ENCODE data around the gene VOPP1.

Gene VOPP1

DNA sequence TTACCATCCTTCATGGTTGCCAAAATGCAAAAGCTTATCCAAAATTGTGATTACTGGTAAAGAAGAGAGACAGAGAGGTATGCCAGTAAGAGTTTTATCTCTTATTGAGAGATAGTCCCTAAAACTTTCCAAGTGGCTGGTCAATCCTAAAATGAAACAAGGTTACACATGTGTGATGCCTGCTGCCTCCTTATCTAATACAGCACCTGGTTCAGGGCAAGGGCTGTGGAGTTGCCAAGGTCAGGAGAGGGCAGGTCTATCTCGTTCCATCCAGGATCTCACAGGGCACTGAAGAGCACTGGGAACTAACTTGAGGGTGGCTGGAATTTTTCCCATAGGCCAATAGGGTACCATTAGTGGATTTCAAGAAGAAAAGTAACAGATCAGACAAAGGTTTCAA, 18.3 kb downstream of the VOPP1 start:
- DNase-seq (ENCODE audit: low spot score) = no peak

DNA sequence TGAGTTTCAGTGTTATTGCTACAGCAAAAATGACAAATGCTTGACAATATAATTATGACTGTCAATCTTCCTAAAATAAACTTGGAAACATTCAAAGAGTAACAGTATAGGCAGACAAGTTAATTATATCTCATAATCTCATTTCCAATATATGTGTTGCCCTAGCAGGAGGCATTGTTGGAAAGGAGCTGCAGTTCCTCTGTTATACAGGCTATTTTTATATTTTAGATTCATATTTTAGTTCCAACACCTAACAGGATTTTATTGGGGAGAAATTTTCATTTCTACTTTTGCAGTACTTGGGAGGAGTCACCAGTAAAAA, 19.3 kb downstream of the VOPP1 start:
- no peak for DNase-seq (ENCODE audit: low spot score)

DNA sequence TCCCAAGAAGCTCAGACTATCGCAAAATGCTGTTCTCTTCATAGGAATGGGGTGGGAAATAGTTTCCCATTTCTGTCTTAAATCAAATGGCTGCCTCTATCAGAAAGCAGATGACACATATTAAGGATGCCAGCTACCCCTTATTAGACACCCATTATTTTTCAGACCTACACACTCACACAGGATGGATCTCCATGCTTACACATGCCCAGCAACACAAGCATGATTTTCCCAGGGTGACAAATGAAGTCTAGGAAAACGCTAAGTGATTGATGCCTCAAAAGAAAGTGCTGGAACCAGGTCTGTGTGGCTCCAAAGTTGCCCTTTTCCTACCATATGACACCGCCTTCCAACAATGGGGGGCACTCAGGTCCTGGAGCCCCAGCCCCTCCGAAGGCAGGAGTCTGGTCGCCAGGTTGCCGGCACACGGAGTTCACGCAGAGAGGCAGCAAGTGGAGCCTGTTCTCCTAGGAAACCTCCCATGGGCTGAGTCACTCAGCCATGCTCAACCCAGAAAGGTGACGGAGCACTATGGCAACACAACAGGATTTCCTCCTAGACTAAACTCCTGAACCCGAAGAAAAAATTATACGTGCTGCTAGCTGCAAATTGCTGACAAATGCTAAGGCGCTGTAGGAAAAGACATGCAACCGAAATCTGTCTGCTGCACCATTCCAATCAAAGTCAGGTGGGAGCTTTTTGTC, 19.8 kb downstream of the VOPP1 start:
- DNase-seq (ENCODE audit: low spot score) = peak; percentile 56

- no peak for DNase-seq (ENCODE audit: low spot score)
Measured at GRCh38 chr7:55550841-55551537, 21.3 kb downstream of the VOPP1 start.

- no peak for DNase-seq (ENCODE audit: low spot score)
Measured at GRCh38 chr7:55550010-55550663, 22.2 kb downstream of the VOPP1 start.

- DNase-seq (ENCODE audit: low spot score) = no peak
Measured at GRCh38 chr7:55549457-55549856, 22.8 kb downstream of the VOPP1 start.

GRCh38 chr7:55548295-55548731, 24.0 kb downstream of the VOPP1 start:
- DNase-seq (ENCODE audit: low spot score) = no peak

DNA sequence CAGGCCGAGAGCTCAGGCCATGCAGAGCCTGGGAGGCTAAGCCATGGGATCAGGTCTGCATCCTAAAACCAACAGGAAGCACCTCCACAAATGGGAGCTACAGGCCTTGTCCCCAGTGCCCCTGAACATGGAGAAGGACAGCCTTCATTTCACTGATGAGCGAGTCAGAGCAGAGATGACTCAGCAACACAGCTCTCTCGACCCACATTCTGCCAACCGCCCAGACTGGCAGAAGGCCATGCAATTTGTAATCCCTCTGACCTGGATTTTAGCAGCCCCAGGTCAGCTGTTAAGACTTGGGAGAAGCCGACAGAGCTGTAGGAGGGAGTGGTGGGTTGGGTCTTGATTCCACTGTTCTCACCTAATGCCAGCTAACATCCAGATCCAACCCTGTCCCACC, 25.5 kb downstream of the VOPP1 start:
- peak; percentile 59 for DNase-seq (ENCODE audit: low spot score)

GRCh38 chr7:55545496-55545895, 26.8 kb downstream of the VOPP1 start:
- DNase-seq (ENCODE audit: low spot score) = no peak

DNA sequence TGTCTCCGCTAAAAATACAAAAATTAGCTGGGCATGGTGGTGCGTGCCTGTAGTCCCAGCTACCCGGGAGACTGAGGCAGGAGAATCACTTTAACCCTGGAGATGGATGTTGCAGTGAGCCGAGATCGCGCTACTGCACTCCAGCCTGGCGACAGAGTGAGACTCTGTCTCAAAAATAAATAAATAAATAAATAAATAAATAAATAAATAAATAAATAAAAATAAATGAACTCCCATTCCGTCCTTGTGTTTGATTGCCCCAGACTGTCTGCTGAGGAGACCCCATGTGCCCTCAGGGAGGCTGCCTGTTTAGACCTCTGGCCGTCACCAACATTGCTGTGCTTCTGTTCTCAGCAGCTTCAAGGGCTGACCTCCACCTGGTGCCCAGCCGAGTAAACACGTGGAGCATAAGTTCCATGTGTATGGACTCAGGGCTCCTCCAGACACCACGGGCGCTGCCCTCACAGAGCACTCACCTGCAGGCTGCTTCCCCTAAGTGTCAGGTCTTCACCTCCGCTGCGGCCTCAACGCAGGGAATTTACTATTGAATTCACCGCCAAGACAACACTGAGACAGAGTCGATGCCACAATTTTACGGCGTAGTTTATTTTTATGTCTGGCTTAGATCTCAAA, 32.0 kb downstream of the VOPP1 start:
- no peak for DNase-seq (ENCODE audit: low spot score)

DNA sequence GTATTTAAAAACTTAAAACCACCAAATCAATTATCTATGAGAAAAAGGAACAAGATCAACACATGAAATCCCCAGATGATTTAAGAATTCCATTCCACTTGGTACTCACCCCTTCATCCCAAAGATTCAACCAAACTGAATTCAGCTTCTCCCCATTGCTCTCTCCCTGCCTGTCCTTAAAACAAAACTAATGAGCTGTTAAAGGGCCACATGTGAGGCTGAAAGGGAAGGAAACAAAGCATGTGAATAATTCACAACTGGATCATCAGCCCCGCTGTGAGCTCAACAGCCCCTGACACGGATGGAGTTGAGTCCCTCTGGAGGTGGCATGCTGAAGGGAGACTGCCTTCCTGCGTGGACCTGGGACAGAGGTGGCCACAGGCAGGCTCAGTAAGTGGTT, 32.9 kb downstream of the VOPP1 start:
- peak; percentile 56 for DNase-seq (ENCODE audit: low spot score)

- no peak for DNase-seq (ENCODE audit: low spot score)
Measured at GRCh38 chr7:55538538-55538937, 33.8 kb downstream of the VOPP1 start.

GRCh38 chr7:55537458-55537990, 34.8 kb downstream of the VOPP1 start:
- DNase-seq (ENCODE audit: low spot score) = no peak

DNA sequence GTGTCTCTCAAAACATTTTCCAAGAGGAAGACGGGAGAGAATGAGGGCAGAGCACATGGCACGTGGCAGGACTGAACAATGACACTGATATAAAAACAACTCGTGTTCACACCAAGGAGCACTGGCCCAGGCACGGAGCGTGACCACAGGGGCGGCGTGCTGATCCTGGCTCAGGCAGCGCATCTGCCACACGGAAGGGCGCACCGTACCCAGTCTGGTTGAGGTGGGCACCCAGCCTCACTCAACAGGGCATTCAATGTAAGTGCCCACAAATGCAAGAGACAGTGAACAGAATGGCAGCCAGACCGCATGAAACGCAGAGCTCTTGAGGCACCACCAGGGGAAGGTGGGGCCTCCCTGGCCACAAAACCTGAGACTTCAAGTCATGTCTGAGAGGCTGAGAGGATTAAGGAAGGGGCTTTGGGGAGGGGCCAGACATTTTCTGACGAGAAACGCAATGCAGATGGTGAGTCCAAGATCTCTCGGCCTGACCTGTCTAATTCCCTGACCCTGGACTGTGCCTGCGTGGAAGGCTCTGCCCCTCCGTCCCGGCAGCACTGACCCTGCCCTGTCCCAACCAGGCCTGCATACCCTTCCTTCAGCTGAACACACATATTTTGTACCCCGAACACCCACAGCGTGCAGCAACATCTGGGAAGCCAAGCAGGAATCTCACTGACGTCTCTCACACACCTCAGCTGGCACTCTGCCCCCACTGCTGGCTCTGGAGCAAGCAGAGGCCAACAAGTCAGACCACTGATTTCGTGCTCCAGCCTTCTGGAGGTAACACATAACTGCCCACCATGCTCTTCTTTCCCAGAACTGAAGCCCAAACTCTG, 35.5 kb downstream of the VOPP1 start:
- DNase-seq (ENCODE audit: low spot score) = no peak

DNA sequence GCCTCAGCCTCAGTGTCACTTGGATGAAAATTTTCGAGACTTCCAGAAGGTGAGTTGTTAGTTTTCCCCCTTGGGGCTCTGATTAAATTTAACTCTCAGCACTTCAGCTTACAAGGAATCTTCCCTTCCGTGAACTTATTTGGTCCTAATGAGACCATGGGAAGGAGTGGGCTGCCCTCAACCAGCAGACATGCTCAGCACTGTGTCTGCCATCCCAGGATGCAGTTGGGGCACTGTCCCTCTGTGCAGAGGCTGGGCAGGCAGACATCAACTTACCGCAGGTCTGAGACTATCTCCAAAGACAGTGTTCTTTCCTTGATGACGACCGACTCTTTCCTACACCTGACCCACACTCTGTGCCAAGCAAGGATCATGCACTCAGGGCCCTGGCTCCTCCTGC, 36.7 kb downstream of the VOPP1 start:
- DNase-seq (ENCODE audit: low spot score) = no peak

GRCh38 chr7:55534916-55535590, 37.2 kb downstream of the VOPP1 start:
- no peak for DNase-seq (ENCODE audit: low spot score)

DNA sequence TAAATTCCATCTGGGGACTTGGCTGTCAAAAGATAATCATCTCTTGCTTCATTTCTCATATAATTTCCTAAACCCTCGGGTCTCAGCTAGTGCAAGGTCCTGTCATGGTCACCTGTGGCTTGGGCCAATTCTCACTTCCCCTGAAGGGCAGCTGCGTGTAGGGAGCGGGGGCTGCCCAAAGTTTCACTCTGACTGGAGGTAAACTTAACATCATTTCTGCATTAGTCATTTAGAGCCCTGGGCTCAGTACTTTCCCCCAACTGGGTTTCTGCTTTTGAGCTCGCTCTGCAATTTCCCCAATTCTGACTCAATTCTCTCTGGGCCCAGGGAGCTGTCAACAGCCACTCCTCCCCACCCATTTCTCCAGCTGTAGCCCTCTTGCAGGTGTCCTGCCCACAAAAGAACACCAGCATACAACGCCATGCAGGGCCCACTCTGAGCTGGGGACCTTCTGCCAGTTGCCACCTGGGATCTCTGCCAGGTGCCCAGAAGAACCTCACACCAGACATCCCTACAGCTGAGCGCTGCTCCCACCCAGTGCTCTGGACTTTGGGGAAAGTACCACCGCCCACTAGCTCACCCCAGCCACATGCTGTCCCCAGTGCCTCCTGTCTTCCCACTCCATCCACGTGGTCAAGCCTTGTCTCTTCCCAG, 37.9 kb downstream of the VOPP1 start:
- no peak for DNase-seq (ENCODE audit: low spot score)

DNA sequence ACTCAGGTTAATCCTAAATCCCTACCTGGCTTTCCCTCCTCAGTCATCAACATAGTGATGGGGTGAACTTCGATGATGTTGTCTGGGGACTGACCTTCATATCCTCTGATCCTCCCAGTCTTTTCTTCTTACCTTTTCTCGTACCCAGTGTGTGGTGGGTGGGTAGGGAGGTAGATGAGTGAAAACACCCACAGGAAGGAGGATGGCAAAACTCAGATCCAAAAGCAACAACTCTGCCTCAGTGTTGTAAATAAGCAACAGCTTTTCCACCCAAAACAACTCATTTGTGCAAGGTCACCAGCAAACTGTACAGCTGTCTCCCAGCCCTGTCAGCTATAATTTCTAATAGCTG, 38.6 kb downstream of the VOPP1 start:
- DNase-seq (ENCODE audit: low spot score) = no peak

DNA sequence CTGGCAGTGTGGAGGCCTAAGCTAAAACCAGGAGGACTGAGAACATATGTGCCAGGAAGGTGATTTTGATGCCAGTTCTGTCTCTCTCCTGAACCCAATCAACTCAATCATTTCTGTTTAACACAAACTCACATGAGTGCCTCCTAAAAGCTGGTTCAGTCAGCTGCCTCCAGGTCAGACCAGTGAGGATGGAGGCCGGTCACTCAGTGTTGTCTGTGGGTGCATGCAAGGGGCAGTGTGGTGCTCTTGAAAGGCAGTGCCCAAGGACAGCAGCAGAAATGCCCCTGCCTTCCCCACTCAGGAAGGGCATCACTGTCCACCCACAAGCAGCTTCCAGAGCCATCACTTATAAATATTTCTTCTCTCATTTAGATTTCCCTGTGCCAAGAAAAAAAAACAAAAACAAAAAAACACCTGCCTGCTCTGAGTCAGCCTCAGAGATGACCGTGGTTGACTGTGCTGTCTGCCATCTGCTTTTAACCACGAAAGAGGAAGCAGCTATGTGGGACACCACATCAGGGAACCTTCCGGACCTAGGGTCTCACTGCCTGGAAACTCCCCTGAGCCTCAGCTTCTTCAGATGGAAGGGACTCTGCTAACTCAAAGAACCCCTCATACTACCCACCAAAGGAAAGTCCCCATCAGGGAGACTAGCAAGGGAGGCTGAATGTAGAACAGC, 39.1 kb downstream of the VOPP1 start:
- DNase-seq (ENCODE audit: low spot score) = no peak
